Hematopoietic multipotent progenitor cell treated with erythropoietin and hydrocortisone succinate and interleukin-3 and kit ligand, for 15 days (in vitro differentiated cells): ENCODE results near the gene MPHOSPH10.
"Not testable (repeated sequence)": the region's sequence is repeated elsewhere in the genome, so short reads cannot be mapped to it uniquely, and the experiment has no call there.

Experiments used
- DNase-seq: peaks from one replicate; pipeline ENCODE4 v3.0.0-alpha.2; 2015; ENCODE audit warnings: low spot score

Gene MPHOSPH10

DNA sequence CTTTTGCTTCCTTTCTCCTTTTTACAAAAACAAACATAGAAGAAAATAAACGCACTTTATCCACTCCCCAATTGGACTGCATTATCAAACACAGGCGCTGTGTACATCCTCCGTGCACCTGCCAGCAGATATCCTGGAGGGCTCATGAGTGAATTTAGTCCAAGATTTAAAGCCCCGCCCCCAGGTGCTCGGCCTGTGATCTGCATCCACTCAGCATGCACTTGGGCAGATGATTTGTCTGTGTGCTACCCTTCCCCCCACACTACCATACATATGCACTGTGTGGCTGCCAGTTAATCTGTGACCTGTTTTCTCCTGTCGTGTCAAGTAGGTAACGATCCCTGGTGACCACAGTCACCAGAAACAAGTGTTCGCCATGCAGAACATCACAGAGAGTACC, 48.4 kb downstream of the MPHOSPH10 start:
- DNase-seq = not testable (repeated sequence)

DNA sequence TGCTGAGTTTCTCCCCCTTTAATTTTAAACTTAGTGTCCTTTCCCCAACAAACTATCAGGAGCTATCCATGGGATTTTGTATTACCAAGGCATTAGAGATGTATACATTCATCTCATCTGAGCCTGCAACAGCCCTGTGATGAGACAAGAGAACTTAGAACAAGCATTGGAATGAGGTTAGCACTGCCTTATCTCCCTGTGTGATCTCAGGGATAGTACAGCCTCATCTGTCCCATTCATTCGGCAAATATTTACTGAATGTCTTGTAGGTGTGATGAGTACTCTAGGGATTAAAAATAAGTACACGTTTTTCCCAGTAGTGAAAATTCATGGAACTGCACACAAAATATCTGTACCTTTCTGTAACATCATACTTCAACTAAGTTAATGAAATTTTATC, 50.9 kb downstream of the MPHOSPH10 start:
- DNase-seq = no peak

DNA sequence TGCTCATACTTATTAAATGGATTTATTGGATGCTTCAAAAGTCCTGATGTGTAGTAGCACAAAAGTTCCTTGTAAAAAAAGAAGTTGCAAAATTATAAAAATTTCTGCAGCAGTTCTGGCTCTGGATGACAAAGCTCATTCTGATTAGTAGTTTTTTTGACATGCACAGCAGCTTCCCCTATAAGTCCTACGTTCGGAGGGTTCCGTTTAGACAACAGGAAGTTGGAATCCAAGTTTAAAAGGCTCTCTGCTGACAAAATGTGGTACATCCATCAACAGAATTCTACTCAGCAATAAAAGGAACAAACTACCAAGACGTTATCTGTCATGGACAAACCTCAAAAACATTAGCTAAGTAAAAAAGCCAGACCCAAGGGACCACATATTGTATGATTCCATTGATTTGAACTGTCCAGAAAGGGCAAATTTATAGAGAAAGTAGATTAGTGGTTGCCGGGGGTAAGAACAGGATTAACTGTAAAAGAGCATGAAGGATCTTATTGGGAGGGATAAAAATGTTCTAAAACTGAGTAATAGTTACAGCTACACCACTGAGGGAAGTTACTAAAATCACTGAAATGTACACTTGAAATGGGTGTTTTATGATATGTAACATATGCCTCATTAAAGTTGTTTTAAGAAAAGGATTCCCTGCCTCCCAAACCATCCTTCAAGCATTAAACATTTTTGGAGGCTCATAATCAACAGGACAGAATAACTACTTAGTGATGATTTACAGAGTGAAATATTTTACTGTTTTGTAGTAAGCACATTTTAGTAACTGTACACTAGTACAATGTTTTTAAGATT, 53.1 kb downstream of the MPHOSPH10 start:
- not testable (repeated sequence) for DNase-seq

DNA sequence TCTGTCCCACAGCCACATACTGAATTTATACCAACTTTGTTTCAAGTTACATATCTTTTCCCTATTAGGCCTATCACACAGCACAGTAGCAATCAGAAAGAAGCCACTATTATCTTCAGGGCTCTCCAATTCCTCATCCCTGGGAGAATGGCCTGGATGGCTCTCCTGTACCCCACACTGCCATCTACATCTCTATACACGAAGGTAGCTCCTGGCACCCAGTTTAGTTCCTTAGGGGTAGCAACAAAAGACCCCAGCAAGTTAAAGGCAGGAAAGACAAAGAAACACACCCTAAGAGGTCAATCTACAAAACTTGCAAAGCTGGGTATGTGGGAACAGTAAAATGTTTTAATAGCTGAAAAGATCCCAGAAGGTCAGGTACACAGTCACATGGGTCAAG, 56.5 kb downstream of the MPHOSPH10 start:
- DNase-seq = no peak

DNA sequence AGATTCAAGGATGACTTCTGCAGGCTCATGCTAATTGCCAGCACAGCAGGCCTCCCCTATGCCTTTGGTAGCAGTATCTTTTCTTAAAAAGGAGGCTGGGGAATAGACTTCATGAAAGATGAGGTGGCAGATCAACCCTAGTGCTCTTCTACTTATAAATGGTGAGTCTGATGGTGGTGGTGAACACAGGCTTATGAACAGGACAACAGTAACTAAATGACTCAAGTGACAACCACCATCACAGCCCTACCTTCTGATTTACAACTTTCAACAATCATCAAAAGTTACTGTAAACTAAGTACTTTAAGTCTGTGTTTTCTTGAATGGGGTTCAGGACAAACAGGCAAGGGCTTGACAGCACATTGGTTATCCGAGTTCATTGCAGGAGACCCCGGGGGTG, 57.2 kb downstream of the MPHOSPH10 start:
- no peak for DNase-seq

DNA sequence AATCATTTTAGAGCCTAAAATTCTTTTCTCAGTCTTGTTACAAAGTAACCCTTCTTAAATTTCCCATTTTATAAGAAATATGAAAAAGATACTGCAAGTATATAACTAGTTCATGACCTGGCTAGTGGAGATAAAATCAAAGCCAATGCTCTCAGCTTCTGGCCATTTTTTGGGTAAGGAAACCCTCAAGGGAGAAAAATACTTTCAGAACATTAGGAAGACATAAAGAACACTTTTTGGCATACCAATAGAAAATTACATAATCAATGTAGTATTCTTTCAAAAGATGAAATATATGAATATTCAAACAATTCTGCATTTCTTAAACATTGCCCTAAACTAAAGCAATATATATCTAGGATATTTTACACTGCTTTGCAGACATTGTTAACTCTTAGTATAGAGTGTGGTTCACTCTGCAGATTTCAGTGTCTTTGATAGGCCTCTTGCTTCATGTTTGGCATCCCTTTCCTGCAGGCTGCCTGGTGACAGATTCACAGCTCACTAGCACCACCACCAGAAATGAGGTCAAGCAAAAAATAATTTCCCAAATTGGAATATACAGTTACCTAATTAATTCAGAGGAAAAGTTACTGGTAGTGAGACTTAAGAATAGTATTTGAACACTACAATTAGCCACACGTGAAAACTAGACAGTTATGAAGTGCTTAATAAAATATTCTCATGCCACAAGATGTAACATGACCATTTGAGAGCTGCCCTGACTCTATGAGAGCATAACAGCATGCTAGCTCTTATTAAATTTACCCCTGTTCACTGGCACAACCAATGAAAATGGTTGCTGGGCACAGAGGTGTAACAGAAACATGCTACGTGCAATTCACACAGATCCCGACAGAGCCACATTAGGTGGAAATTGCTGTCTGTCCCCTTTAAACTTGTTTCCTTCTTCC, 60.5 kb downstream of the MPHOSPH10 start:
- DNase-seq = peak; percentile 5

DNA sequence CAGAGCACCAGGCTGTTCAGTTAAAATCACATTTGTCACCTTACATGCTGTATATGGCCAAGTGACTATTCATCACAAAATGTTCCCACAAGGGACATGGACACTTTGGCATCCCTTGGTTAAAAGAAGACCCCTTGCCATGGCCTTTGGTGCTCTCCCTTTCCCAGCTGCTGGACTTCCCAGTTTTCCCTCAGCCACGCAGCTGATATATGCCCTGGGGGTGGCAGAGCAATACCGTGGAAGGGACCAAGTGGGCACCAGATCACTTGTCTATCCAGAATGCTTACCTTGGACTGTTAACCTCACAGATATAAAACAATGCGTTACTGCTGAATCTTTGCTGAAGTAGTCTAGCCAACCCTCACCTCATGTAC, 61.1 kb downstream of the MPHOSPH10 start:
- DNase-seq = no peak
